GM23338 (cell line): Measurements from ENCODE around the gene NGEF. TPM values are rescaled to one million over a fixed set of nuclear protein-coding genes. Genes with fewer than 3 reads are reported as not detected.

Experiments used
- ATAC-seq: fragments of 200-7000 bp; cut with Tn5 transposase; 3 replicates; pipeline ENCODE4 v1.9.1; 2020
- DNase-seq: peaks from one replicate; pipeline ENCODE4 v3.0.0-alpha.2; 2015; ENCODE audit warnings: low spot score
- H2AFZ ChIP-seq: fragments of 200-600 bp; sonication (generic); 2 replicates; pipeline ENCODE4 v1.8.0; 2016; ENCODE audit warnings: antibody characterized with exemption, mild to moderate bottlenecking, moderate library complexity
- H3F3A ChIP-seq: fragments of 200-600 bp; sonication (generic); replicated peaks from 2 replicates; pipeline ENCODE4 v1.8.0; 2017; ENCODE audit warnings: antibody characterized with exemption, mixed run types, low read depth
- H3K27ac ChIP-seq: fragments of 200-600 bp; sonication (generic); 2 replicates; pipeline ENCODE4 v1.6.1; 2016; ENCODE audit warnings: low read depth
- H3K27me3 ChIP-seq: fragments of 200-600 bp; sonication (generic); 2 replicates; pipeline ENCODE4 v1.8.0; 2016; ENCODE audit warnings: mild to moderate bottlenecking, mixed run types, moderate library complexity; ENCODE audit not compliant: insufficient read depth
- H3K36me3 ChIP-seq: fragments of 200-600 bp; sonication (generic); 2 replicates; pipeline ENCODE4 v1.8.0; 2016; ENCODE audit warnings: mild to moderate bottlenecking; ENCODE audit not compliant: insufficient read depth
- H3K4me1 ChIP-seq: fragments of 200-600 bp; sonication (generic); 2 replicates; pipeline ENCODE4 v1.8.0; 2016; ENCODE audit warnings: mild to moderate bottlenecking, moderate library complexity; ENCODE audit not compliant: insufficient read depth
- H3K4me2 ChIP-seq: fragments of 200-600 bp; sonication (generic); 2 replicates; pipeline ENCODE4 v1.7.1; 2017; ENCODE audit warnings: mixed run types
- H3K4me3 ChIP-seq: fragments of 200-600 bp; sonication (generic); 2 replicates; pipeline ENCODE4 v1.6.1; 2016; ENCODE audit warnings: mixed run types
- H3K79me2 ChIP-seq: fragments of 200-600 bp; sonication (generic); replicated peaks from 2 replicates; pipeline ENCODE4 v1.8.0; 2017; ENCODE audit warnings: mild to moderate bottlenecking; ENCODE audit not compliant: insufficient read depth
- H3K9me2 ChIP-seq: fragments of 200-600 bp; sonication (generic); 2 replicates; pipeline ENCODE4 v1.8.0; 2017; ENCODE audit not compliant: insufficient read depth
- H4K20me1 ChIP-seq: fragments of 200-600 bp; sonication (generic); replicated peaks from 2 replicates; pipeline ENCODE4 v1.8.0; 2017; ENCODE audit warnings: mild to moderate bottlenecking; ENCODE audit not compliant: insufficient read depth
- H3K27ac Mint-ChIP-seq: 2 replicates; pipeline ENCODE4 v1.8.0; 2020; ENCODE audit warnings: inconsistent platforms, mild to moderate bottlenecking, moderate library complexity, mixed read lengths
- H3K27me3 Mint-ChIP-seq: 3 replicates; pipeline ENCODE4 v1.8.0; 2022; ENCODE audit warnings: low read depth, mild to moderate bottlenecking, moderate library complexity, mixed read lengths, inconsistent platforms; ENCODE audit not compliant: insufficient read depth, poor library complexity
- H3K36me3 Mint-ChIP-seq: 3 replicates; pipeline ENCODE4 v1.8.0; 2021; ENCODE audit warnings: low read depth, mild to moderate bottlenecking, inconsistent platforms, moderate library complexity, mixed read lengths
- H3K4me1 Mint-ChIP-seq: 3 replicates; pipeline ENCODE4 v1.8.0; 2020; ENCODE audit warnings: mild to moderate bottlenecking, inconsistent platforms, mixed read lengths
- H3K4me3 Mint-ChIP-seq: 3 replicates; pipeline ENCODE4 v1.8.0; 2021; ENCODE audit warnings: moderate library complexity, mild to moderate bottlenecking, inconsistent platforms, mixed read lengths
- H3K9me3 Mint-ChIP-seq: 3 replicates; pipeline ENCODE4 v1.8.0; 2020; ENCODE audit warnings: moderate library complexity, mild to moderate bottlenecking, inconsistent platforms, mixed read lengths
- CREB1 ChIP-seq: fragments of 250-450 bp; sonication (Bioruptor Pico); IDR thresholded peaks from 2 replicates; pipeline ENCODE4 v1.5.0; 2020; ENCODE audit warnings: low read depth, mild to moderate bottlenecking, moderate library complexity
- CTCF ChIP-seq, 2 experiments: fragments of 200-600 bp in 1 of 2; sonication (generic) in 1 of 2; conservative IDR thresholded peaks; 2 replicates each; pipeline versions ENCODE4 v1.5.1 to v1.6.1; 2016 to 2017; ENCODE audit warnings: antibody characterized with exemption in 2 of 2, low read depth in 2 of 2, mild to moderate bottlenecking in 2 of 2, moderate library complexity in 1 of 2
- EZH2phosphoT487 ChIP-seq: fragments of 200-600 bp; sonication (generic); IDR thresholded peaks from one replicate; pipeline ENCODE4 v1.8.1; 2018; ENCODE audit warnings: antibody characterized with exemption; ENCODE audit not compliant: unreplicated experiment
- NANOG ChIP-seq: IDR thresholded peaks from 2 replicates; pipeline ENCODE4 v1.6.1; 2016; ENCODE audit warnings: antibody characterized with exemption, borderline replicate concordance
- POLR2AphosphoS5 ChIP-seq: IDR thresholded peaks from 2 replicates; pipeline ENCODE4 v1.6.1; 2016; ENCODE audit warnings: antibody characterized with exemption, low read depth
- REST ChIP-seq: IDR thresholded peaks from one replicate; pipeline ENCODE4 v1.6.1; 2018; ENCODE audit warnings: antibody characterized with exemption; ENCODE audit not compliant: unreplicated experiment
- STAT1 ChIP-seq: IDR thresholded peaks from one replicate; pipeline ENCODE4 v1.6.1; 2016; ENCODE audit warnings: antibody characterized with exemption; ENCODE audit not compliant: unreplicated experiment
- ZNF114 ChIP-seq: fragments of 250-450 bp; sonication (Bioruptor Pico); IDR thresholded peaks from 2 replicates; pipeline ENCODE4 v1.5.0; 2020; ENCODE audit warnings: mild to moderate bottlenecking, moderate library complexity
- ZNF331 ChIP-seq: fragments of 250-450 bp; sonication (Bioruptor Pico); IDR thresholded peaks from 2 replicates; pipeline ENCODE4 v1.5.0; 2020; ENCODE audit warnings: low read depth, mild to moderate bottlenecking, moderate library complexity
- polyA plus RNA-seq: library from polyadenylated mRNA; unstranded; fragments of >200 nt; fragmentation: Nextera tagmentation; extraction: Ambion mirVana; gene quantifications from 2 replicates; pipeline ENCODE4 v1.2.1, GENCODE V29; 2016
- total RNA-seq: library from RNA; depleted of rRNA; stranded (reverse); fragments of >200 nt; shearing (Covaris generic); gene quantifications from 2 replicates; pipeline ENCODE4 v1.2.3, GENCODE V29; 2014
- TF ChIP-seq, protein P1 (sequence below): fragments of 250-450 bp; sonication (Bioruptor Pico); IDR thresholded peaks from 2 replicates; pipeline ENCODE4 v1.5.0; 2020; ENCODE audit warnings: mild to moderate bottlenecking, moderate library complexity
- TF ChIP-seq, protein P2 (sequence below): IDR thresholded peaks from 2 replicates; pipeline ENCODE4 v1.6.1; 2016; ENCODE audit warnings: antibody characterized with exemption

Gene NGEF
- total and polyA plus RNA-seq, 2 experiments from 2014 or later = 1.8 to 5.4 TPM

GRCh38 chr2:232998666-232998985, 14.4 kb downstream of the NGEF start (continued):
- TF ChIP-seq ZNF114 (no peak), STAT1 (no peak), CTCF (conservative IDR thresholded peaks at IDR 0.05; ENCODE audit: low read depth in 2 of 2) (no peak)

GRCh38 chr2:232997749-232998665, 15.0 kb downstream of the NGEF start:
- Histone ChIP-seq H2AFZ (no peak overlapping the region), H3K9me2 (no peaks in the 10 kb centered on the region), H3K4me2 (no peak overlapping the region), H3F3A (no peaks in the 10 kb centered on the region), H3K36me3 (no peaks in the 10 kb centered on the region), H3K4me1 (no peaks in the 10 kb centered on the region), H3K79me2 (no peaks in the 10 kb centered on the region), H3K27me3 (no peaks in the 10 kb centered on the region), H4K20me1 (no peaks in the 10 kb centered on the region), H3K4me3 (no peak overlapping the region), H3K27ac (no peak overlapping the region)
- H3K27me3 Mint-ChIP-seq = peaks cover 9% of the 10 kb centered on the region
- H3K9me3 Mint-ChIP-seq = no peaks in the 10 kb centered on the region
- H3K4me3 Mint-ChIP-seq = no peak overlapping the region
- no peaks in the 10 kb centered on the region for H3K36me3 Mint-ChIP-seq
- no peak for DNase-seq
- no peaks in the 10 kb centered on the region; the same call in 2 of the 3 replicates for H3K4me1 Mint-ChIP-seq
- H3K27ac Mint-ChIP-seq = no peak overlapping the region
- no peak for ATAC-seq
- TF ChIP-seq, protein P1, sequence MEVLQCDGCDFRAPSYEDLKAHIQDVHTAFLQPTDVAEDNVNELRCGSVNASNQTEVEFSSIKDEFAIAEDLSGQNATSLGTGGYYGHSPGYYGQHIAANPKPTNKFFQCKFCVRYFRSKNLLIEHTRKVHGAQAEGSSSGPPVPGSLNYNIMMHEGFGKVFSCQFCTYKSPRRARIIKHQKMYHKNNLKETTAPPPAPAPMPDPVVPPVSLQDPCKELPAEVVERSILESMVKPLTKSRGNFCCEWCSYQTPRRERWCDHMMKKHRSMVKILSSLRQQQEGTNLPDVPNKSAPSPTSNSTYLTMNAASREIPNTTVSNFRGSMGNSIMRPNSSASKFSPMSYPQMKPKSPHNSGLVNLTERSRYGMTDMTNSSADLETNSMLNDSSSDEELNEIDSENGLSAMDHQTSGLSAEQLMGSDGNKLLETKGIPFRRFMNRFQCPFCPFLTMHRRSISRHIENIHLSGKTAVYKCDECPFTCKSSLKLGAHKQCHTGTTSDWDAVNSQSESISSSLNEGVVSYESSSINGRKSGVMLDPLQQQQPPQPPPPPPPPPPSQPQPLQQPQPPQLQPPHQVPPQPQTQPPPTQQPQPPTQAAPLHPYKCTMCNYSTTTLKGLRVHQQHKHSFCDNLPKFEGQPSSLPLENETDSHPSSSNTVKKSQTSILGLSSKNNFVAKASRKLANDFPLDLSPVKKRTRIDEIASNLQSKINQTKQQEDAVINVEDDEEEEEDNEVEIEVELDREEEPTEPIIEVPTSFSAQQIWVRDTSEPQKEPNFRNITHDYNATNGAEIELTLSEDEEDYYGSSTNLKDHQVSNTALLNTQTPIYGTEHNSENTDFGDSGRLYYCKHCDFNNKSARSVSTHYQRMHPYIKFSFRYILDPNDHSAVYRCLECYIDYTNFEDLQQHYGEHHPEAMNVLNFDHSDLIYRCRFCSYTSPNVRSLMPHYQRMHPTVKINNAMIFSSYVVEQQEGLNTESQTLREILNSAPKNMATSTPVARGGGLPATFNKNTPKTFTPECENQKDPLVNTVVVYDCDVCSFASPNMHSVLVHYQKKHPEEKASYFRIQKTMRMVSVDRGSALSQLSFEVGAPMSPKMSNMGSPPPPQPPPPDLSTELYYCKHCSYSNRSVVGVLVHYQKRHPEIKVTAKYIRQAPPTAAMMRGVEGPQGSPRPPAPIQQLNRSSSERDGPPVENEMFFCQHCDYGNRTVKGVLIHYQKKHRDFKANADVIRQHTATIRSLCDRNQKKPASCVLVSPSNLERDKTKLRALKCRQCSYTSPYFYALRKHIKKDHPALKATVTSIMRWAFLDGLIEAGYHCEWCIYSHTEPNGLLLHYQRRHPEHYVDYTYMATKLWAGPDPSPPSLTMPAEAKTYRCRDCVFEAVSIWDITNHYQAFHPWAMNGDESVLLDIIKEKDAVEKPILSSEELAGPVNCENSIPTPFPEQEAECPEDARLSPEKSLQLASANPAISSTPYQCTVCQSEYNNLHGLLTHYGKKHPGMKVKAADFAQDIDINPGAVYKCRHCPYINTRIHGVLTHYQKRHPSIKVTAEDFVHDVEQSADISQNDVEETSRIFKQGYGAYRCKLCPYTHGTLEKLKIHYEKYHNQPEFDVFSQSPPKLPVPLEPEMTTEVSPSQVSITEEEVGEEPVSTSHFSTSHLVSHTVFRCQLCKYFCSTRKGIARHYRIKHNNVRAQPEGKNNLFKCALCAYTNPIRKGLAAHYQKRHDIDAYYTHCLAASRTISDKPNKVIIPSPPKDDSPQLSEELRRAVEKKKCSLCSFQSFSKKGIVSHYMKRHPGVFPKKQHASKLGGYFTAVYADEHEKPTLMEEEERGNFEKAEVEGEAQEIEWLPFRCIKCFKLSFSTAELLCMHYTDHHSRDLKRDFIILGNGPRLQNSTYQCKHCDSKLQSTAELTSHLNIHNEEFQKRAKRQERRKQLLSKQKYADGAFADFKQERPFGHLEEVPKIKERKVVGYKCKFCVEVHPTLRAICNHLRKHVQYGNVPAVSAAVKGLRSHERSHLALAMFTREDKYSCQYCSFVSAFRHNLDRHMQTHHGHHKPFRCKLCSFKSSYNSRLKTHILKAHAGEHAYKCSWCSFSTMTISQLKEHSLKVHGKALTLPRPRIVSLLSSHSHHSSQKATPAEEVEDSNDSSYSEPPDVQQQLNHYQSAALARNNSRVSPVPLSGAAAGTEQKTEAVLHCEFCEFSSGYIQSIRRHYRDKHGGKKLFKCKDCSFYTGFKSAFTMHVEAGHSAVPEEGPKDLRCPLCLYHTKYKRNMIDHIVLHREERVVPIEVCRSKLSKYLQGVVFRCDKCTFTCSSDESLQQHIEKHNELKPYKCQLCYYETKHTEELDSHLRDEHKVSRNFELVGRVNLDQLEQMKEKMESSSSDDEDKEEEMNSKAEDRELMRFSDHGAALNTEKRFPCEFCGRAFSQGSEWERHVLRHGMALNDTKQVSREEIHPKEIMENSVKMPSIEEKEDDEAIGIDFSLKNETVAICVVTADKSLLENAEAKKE (CRISPR knock-in tag) = no peak
- TF ChIP-seq ZNF114 (no peak), REST (no peak), ZNF331 (CRISPR knock-in tag) (no peak), POLR2AphosphoS5 (no peak), CREB1 (CRISPR knock-in tag) (no peak), NANOG (no peak), EZH2phosphoT487 (no peak)
- TF ChIP-seq, protein P2, sequence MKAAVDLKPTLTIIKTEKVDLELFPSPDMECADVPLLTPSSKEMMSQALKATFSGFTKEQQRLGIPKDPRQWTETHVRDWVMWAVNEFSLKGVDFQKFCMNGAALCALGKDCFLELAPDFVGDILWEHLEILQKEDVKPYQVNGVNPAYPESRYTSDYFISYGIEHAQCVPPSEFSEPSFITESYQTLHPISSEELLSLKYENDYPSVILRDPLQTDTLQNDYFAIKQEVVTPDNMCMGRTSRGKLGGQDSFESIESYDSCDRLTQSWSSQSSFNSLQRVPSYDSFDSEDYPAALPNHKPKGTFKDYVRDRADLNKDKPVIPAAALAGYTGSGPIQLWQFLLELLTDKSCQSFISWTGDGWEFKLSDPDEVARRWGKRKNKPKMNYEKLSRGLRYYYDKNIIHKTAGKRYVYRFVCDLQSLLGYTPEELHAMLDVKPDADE = no peak
